AG09319 (cell line): Measurements from ENCODE around the gene ANKRD55.
"Not testable (repeated sequence)": the region's sequence is repeated elsewhere in the genome, so short reads cannot be mapped to it uniquely, and the experiment has no call there.

Source experiments
- DNase-seq: peaks from one replicate; pipeline ENCODE4 v3.0.0-alpha.2; 2010; ENCODE audit warnings: low read depth; ENCODE audit errors: extremely low read depth
- CTCF ChIP-seq: IDR thresholded peaks from 2 replicates; pipeline ENCODE4 v1.5.1; 2011; ENCODE audit warnings: low read depth, mild to moderate bottlenecking, inconsistent platforms, low read length, moderate library complexity

The ANKRD55 gene

GRCh38 chr5:56105511-56106291 is 127.4 kb downstream of the ANKRD55 start:
- no peak for TF ChIP-seq CTCF
- no peak for DNase-seq

- DNase-seq: no peak
- TF ChIP-seq CTCF: no peak
Observed at GRCh38 chr5:56102889-56103288, 130.2 kb downstream of the ANKRD55 start.

- not testable (repeated sequence) for DNase-seq
Observed at GRCh38 chr5:56102207-56102606, 130.9 kb downstream of the ANKRD55 start.

- no peak for TF ChIP-seq CTCF
- DNase-seq: no peak
Observed at GRCh38 chr5:56101180-56101579, 131.9 kb downstream of the ANKRD55 start.

- no peak for DNase-seq
Observed at GRCh38 chr5:56100439-56101176, 132.5 kb downstream of the ANKRD55 start.

GRCh38 chr5:56099346-56099745 is 133.8 kb downstream of the ANKRD55 start:
- peak; percentile 81 for DNase-seq
- TF ChIP-seq CTCF: no peak

More at GRCh38 chr5:56100439-56101176, 132.5 kb downstream of the ANKRD55 start:
- TF ChIP-seq CTCF: no peak

- DNase-seq: no peak
- TF ChIP-seq CTCF: no peak
Observed at GRCh38 chr5:56097055-56097454, 136.1 kb downstream of the ANKRD55 start.
